ENCODE measurements around the gene CENPK. TPM values are rescaled to one million over a fixed set of nuclear protein-coding genes. Genes with fewer than 3 reads are reported as not detected.

Gene CENPK
- total RNA-seq, 1 experiment from 2014 or later, result 54.9 TPM

Other genes with a start within 250 kb of the CENPK start
- 3.5 and 4.1 TPM in 2 replicates for gene ADAMTS6, start 81.2 kb downstream of the CENPK start, total RNA-seq (2014; rRNA removed; shearing (Covaris generic))
- gene PPWD1, start 128 bp upstream of the CENPK start, total RNA-seq (2014; rRNA removed; shearing (Covaris generic)), result 35.7 and 44.4 TPM in 2 replicates
- 13.5 and 14.3 TPM in 2 replicates for gene TRIM23, start 61.2 kb upstream of the CENPK start, total RNA-seq (2014; rRNA removed; shearing (Covaris generic))
- 5.8 and 8.0 TPM in 2 replicates for gene SHLD3, start 61.9 kb upstream of the CENPK start, total RNA-seq (2014; rRNA removed; shearing (Covaris generic))
- 19.9 and 40.2 TPM in 2 replicates for gene TRAPPC13, start 61.9 kb upstream of the CENPK start, total RNA-seq (2014; rRNA removed; shearing (Covaris generic))
- 12.2 and 14.3 TPM in 2 replicates for gene SGTB, start 158.9 kb upstream of the CENPK start, total RNA-seq (2014; rRNA removed; shearing (Covaris generic))
- gene NLN, start 159.0 kb upstream of the CENPK start, total RNA-seq (2014; rRNA removed; shearing (Covaris generic)), result 27.4 and 32.4 TPM in 2 replicates

Measured in SJSA1 (cell line).